ENCODE data around the gene SLC6A11.
A peak's percentile ranks its signal among the peaks of the same experiment; 100 is the strongest.

SLC6A11 gene

DNA sequence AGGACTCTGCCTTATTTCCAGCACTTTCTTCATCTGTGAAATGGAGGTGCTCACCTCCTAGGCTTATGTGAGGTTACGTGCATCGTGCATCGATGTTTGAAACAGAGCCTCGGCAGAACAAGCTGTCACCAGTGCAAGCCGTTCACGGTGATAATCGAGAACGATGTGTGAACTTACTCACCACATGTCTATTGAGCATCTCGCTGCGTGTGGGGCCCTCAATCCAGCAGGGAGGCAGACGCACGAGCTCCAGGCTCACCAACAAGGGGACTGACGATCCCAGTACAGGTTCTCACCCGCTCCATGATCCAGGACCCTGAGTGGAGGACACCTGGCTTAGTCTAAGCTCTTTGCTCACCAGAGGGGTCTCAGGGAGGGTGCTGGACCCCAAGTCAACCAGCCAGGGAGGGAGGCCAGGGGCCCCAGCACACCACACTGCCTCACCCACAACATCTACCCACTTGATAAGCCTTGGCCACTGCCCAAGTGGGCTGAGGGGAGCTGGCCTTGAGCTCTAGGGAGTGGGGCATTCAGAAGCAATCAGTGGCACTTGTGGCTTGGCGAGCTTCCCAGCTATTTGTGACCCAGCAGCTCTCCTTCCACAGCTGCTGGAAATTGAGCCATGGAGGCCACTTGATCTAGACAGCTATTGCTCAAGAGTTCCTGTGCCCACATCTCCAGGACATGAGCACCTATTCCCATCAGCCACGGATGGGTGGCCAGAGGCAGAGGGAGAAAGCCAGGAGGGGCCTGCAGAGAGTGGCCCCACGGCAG, 142.1 kb downstream of the SLC6A11 start:
- no peak for DNase-seq

DNA sequence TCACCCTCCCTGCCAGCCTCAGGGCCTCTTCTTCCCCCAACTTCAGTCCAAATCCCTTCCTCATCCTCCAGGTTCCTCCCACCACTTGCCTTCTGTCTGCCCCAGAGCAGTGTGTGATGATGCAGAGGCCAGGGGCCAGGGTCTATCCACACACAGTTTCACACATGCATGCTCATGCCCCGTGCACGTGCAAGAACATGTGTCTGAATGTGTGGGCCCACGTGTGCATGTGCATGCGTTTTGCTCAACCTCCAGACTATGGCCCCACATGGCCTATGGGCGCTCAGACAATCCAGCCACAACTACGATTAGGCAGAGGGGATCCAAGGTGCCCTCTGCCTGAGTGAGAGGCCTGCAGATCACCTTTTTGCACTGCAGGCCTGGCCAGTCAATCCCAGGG, 144.2 kb downstream of the SLC6A11 start:
- DNase-seq = no peak

DNA sequence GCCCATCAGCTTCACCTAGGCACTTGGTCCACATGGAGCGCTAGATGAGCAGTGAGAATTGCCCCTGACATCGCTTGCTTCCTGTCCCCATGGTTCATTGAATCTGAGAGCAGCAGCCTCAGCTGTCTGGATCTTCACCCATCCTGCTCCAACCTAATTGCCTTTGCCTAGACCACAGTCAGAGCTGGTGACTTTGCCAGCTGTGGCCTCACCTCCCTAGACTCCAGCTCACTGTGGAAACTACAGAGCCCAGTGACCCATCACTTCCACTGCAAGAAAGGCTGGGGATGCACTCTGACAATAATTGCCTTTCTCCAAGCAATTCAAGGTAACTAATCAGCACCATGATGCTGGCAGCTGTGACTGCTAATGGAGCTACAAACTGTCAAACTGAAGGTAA, 145.9 kb downstream of the SLC6A11 start:
- DNase-seq = no peak

DNA sequence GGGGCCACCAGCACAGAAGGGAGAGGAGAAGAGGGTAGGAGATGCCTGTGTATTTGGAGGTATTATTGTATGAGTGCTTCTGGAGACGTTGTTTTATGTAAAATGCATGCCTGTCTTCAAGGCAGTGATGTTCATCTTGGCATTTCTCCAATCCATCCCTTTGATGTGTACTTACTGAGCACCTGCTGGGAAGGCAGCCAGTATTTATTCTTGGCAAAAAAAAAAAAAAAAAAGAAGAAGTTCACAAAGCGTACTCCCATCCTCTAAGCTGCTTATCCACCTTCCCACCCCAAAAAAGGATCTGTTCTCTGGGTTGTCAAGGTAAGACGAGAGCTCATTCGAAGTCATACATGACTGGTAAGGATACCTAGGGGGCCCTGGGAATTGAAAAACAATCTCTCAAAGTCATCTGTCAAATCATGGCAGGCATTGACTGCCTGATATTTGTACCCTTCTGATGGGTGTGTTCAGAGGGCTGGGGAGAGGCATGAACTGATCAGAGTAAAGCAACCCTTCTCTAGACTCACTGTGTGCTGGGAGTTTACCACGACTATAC, 146.5 kb downstream of the SLC6A11 start:
- DNase-seq = no peak

DNA sequence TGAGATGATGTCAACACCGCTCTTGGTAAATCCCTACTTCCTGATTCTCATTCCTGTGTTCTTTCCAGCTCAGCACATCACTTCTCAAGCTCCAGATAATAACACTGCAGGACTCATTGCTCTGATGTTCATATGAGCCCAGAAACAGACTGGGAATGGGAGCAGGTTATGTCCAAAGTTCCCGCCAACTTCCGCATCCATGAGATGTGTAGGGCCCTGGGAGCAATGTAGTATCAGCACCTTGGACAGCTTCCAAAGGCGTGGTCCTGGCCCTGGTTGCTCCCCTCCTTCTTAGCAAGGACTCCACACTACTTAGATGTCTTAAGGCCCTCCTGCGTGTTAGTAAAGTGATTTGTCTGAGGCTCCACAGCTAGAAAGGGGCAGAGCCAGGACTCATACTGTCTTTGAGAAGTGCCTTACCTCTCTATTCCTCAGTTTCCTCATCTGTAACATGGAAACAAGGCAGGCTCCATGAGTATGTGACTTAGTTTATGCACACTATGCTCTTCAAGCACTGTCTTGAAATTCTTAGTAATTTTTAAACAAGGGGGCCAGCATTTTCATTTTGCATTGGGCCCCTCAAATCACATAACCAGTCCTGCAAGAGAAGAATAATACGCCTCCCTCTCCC, 148.6 kb downstream of the SLC6A11 start:
- DNase-seq = no peak

DNA sequence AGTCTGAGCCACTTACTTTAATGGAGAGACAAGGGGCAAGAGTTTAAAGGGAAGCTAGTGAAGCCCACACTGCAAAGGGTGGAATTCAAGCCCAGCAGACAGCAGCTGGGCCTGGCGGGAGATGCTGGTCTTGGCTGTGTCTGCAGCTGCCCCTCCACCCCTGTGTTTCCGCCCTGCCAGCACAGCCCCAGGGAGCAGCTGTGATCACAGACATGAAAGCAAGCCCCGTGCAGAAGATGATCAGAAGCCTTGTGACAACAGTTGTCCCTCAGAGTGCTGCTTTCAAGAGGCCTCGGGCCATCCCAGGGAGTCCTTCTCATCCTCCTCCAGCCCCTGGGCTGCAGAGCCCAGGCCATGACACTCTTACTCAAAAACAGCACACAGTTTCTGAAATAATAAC, 152.4 kb downstream of the SLC6A11 start:
- peak; percentile 49 for DNase-seq

DNA sequence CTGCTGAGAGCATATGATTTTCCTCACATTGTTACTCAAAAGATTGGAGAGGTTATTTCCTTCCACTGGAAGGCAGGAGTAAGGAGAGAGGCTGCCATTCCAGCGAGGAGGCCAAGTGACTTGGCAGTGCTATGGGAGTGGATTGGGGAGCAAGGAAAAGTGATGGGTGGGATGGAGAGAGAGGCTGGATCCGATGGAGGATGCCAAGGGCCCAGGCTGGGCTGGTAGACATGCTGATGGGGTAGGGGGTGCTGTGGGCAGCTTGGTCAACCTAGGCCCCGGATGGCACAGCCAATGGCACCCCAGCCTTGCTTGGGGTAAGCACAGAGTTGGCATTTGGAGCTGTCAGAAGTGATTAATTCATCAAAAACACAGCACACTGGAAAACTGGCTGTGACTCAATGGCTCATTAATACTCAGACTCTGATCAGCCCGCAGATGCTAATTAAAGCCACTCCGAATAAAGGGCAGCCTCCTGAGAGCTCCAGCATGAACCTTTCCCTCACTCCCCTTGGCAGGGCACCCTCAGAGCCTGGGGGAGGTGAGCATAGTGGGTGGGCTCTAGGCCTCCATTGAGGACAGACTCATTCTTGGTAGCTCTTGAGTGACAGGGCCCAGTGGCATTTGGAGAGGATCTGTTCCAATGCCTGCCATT, 154.4 kb downstream of the SLC6A11 start:
- no peak for DNase-seq

DNA sequence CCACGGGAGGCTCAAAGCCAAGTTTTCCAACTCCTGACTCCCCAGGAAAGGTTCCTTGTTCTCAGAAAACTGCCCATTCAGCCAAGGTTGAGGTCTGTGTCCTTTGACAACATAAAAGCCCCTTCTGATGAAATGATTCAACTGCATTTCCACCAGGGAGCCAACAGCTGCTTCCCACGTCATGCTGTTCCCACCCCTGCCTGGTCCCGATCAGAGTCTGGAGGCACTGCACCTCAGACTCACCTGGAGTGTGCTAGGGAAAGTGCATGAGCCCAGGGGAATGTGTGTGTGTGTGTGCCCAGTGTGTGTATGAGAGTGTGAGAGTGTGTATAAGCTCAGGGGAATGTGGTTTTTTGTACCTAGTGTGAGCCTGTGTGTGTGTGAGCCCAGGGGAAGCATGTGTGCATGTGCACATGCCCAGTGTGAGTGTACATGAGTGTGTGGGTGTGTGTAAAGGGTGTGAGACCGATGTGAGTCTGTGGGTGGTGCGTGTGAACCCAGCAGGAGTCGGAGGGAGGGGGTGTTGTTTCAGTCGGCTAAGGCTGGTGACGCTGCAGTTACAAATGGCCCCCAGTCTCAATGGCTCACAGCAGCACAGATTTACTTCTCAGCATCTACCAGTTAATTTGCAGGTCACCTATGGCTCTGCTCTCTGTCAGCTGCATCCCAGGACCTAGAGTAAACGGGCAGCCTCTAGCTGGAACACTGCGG, 156.2 kb downstream of the SLC6A11 start:
- no peak for DNase-seq

DNA sequence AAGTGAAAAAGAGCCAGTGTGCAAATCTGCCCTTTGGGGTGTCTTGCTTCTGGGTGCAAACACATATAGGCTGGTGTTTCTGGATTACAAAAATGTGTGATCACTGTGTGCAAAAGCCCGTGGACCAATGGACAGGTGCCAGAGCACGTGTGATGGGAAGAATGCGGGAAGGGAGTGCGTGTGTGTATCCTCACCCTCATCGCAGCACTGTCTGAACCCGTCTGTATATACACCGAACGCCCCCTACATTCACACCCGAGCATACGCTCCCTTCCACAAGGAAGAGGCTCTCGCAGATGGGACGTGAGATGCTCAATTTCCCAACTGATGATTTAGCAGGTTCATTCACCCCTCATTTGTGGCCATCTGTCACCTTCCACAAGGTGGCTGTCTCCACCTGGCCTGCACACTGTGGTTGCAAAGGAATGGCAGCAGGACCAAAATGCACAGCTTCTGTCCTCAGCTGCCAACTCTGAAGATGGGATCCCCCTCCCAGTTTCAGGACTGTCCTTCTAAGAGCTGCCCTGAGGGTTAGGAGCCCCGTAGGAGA, 157.1 kb downstream of the SLC6A11 start:
- no peak for DNase-seq

DNA sequence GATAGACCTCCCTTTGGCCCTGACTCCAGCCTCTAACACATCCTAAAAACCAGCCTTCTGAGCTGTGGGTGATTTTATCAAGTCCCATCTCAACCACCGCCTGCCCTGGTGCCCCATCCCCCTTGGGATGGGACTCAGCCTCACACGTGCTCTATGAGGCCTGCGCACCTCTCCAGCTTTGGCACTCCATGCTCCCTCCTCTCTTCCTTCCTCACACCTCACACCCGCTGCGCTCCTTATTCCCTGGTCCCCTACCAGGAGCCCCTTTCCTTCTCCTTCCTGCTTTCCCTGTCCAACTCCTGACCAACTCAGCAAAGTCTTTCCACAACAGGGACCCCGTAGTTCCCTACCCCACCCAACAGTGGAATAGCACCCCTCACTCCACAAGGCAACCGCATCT, 158.1 kb downstream of the SLC6A11 start:
- no peak for DNase-seq

DNA sequence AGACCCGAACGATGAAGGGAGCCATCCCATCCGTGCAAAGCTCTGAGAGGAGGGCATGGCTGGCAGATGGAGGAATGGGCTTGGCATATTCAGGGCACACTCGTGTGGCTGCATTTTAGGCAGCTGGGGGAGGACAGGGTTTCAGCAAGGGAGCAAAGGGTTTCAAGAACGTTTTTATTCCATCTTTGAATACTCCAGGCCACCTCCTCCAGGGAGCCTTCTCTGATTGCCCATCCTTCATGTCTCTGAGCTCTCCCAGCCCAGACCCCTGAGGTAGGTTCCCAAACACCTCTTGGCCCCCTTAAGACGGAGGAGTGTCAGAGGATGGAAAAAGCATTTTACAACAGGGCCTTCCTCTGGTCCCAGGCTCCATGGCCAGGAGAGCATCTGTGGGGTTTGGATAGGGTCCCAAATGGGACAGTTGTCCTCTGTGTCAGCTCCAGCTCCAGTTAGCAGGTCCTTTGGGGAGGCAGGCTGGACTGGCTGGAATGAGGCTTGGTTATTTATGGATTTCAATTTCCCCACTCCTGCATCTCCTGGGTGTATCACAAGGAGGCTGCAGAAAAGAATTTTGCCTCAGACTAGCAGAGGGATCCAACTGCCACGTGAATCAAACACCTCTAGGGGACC, 158.8 kb downstream of the SLC6A11 start:
- no peak for DNase-seq

DNA sequence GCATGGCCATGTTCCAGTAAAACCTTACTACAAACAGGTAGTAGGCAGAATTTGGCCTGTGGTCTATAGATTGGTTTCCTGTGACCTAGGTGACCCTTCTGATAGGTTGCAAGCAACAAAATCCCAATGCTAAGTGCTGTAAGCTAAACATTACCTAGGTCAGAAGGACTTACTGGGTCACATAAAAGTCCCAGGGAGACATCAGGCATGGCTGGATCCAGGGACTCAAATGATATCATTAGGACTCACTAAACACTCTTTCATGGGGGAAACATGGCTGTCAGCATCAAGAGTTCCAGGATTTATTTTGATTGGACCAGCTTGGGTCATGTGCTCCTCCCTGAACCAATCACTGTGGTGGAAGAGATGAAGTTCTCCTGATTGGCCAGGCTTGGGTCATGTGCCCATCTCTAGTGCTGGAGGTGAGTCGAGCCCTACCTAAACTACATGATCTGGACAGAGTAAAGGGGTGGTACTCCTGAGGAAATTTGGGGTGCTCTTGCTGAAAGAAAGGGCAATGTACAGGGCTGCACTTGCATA, 159.7 kb downstream of the SLC6A11 start:
- no peak for DNase-seq

DNA sequence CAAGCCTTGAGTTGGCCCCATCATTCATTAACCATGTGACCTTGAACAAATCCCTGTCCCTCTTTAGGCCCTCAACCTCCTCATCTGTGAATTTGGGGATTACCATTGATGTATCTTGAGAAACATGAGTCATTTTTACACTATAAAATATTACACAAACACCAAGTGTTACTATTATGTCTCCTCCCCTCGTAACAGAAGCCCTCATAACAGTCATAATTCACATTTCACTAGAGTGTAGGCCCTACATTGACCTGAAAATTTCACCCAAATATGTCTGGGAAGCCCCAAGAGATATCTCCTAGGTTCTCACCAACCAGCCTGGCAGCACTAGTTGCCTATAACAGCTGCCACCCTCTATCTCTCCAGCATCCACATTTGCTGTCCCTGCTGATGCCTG, 160.7 kb downstream of the SLC6A11 start:
- no peak for DNase-seq

DNA sequence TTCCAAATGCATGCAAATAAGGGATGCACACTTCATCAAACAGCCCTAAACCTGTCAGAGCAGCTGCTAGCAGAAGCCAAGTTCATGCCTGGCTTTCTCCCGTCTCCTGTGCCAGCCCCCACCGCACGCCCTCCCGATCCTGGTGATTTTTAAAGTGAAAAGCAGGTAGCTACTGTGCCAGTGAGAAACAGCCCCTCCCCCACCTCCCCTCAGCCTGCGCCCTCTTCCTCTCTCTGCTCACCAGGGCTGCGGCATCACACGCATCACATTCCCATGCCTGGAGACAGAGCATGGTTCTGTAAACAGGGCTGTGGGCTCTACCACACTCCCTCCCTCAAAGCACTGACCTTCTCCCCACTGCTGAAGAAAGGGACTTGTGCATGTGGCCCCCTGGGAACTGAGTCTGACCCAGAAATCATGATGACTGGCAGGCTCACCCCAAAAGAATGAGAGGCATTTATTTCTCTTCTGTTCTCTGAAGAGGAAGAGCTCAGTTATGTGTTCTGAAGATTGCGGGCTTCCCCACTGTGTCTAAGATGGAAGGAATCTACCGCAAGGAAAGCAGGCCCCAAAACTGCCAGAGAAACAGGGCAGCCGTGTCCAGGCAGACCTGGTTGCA, 162.0 kb downstream of the SLC6A11 start:
- no peak for DNase-seq

DNA sequence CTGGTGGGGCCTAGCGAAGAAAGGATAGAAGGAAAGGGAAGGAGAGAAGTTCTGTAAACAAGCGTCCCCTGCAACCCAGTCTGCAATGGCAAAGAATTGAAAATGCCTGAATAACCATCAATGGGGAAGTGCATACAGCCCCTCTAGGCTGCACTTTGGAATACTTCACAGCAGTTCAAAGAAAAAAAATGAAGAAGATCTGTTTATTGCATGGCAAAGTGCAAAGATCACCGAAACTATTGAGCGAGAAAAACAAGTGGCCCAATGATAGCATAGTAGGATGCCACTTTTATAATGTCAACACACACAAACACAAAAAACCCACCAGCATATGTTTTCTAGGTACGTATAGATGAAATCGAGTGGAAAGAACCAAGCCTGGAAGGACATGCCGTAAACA, 162.9 kb downstream of the SLC6A11 start:
- no peak for DNase-seq

DNA sequence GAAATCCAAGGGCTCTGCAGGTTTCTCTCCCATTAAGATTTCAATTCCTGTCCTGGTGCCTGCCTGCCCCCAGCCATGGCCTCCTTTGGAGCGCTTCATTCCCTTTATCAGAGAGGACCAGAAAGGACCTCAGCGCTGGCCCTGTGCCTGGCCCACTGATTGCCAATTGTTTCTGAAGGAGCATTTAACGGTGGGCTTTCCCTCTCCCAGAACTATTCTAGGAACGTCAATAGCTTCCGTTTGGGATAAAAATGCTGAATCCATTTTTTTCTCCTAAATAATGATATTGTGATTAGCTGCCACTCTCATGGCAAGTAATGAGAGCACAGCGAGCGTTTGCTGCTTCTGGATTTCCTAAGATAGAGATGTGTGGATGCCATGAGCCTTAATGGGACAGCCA, 164.3 kb downstream of the SLC6A11 start:
- no peak for DNase-seq

DNA sequence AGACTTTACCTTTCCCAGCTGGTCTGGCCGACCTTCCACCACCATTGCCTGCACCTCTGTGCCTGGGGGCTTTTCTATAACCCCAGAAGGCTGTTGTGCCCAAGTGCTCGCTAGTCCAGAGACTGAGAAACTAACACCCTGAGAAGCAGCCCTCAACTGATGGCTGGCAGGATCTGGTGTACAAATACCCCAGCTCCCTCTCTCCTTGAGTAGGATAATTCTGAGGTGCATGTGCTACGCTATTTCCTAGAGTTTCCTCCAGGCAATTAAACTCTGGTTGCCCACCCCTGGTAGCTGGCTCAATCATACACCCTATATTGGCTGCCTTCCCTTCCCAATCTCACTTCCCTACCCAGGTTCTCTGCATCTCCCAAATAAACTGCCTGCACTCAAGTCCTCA, 165.0 kb downstream of the SLC6A11 start:
- no peak for DNase-seq

DNA sequence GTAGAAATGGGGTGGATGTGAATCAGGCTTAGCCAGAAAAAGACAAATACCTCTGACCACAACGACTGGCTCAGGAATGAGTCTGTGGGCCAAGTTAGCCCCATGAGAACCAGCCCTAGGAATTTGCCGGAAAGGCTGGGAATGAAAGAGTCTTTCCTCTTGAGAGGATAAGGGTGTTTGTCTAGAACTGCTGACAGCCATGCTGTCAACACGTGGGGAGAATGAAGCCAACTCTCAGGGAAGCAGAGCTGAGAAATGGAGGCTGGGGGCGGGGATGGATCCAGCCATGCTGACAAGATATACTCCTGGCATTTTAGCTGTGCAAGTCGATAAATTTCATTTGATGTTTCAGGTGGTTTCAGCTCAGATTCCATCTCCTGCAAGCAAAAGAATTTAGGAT, 165.9 kb downstream of the SLC6A11 start:
- DNase-seq = no peak

DNA sequence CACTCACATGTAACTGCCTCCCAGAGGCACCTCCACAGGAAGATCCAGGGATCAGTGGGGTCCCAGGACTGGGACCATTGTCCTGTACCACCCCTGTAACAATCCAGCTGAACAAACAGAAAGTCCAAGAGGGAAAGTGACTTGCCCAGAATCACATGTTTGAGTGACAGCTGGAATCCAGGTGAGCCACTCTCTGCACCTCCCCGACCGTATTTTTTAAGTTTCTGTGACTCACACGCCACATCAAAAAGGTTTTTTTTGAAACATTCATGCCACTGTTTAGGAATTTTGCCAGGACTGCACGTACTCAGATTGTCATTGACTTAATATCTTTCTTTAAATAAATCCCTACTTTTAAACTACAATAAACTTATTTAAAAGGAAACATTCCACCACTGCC, 166.8 kb downstream of the SLC6A11 start:
- DNase-seq = no peak

DNA sequence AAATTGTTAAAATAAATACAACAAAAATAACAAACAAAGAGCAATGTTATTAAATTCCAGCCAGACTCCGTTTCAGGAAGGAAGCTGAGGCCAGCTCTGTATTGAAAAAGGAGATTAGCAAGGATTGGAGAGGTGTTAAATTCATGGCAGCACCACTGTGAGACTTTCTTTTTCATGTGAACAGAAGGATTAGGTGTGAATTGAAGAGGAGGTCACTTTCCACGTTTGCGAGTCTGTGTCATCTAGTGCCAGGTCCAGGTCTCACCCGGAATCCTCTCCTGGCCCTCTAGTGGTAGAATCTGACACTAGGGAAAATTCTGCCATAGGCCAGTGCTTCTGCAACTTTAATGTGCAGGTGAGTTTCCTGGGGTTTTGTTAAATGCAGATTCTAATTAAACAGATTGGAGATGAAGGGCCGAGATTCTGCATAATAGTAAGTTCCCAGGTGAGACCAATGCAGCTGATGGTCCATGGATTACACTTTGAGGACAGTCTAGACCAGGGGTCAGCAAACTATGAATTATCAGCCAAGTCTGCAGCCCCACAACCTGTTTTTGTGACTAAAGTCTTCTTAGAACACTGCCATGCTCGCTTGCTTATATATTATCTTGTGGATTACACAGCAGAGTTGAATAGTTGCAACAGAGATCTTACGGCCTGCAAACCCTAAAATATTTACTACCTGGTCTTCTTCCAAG, 167.3 kb downstream of the SLC6A11 start:
- DNase-seq = peak; percentile 70

DNA sequence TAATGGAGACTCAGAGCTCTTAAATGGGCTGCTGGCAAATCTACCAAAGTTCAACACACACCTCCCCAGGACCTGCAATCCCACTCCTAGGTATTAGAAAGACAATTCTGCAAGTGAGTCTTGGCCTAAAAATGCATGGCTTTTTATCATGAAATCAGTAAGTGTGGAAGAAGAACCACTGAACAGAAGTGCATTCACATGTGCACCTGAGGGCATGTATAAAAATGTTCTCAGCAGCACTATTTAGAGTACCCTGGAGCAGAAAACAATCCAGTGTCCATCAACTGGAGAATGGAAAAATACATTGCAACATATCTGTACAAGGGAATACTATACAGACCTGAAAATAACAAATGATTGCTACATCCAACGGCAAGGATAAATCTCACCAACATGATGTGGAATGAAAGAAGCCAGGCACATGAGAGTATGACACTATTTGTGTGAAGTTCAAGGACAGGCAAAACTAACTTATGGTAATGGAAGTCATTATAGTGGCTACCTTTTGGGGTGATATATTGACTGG, 168.4 kb downstream of the SLC6A11 start:
- DNase-seq = no peak

Measured in midbrain (tissue), 1 donor.